Stromal cell of bone marrow (primary cell): ENCODE results near the gene LIPM.

Source experiments
- DNase-seq: peaks from one replicate; pipeline ENCODE4 v3.0.0-alpha.2; 2012; ENCODE audit warnings: low read depth

Gene LIPM

DNA sequence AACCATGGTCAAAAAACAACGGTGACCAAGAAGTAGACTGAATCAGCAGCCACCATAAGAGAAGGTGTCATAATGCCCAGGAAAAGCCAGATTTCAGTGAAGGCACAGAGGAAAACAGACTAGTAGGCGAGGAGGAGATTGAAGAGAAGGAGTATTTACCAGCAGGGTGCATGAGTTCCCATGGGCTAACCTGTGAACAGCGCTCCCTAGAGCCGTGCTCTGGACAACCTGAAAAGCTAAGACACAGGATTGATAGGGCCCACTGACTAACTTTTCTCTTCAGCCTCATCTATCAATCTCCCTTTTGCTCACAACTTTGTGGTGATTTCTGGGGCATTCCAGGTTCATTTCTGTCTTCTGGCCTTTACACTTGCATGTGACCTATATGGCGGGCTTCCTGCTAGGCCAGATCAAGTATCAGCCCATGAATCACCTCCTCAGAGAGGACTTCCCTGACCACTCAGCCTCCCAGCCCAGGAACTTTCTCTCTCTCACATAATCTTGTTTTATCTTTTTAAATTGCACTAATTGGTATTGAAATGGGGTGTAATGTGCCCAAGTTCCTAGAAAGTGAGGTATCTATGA is 36.3 kb downstream of the LIPM start:
- DNase-seq, result no peak

DNA sequence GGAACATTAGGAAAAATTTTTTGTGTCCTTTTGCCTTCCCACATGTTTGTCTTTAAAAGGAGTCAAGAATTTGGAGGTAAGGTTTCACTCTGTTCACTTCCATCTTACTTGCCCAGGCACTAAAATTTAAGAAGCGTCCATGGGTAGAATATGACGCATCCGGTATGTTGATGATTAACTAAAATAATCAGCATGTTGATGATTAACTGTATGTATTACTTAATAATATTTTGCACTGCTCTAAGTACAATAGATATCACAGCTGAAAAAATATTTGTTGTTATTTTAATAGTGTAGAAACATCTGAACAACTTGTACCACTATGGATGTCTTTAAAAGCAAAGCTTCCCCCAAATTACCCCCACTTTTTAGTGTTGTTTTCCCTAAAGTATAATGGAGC is 37.6 kb downstream of the LIPM start:
- DNase-seq, result no peak

DNA sequence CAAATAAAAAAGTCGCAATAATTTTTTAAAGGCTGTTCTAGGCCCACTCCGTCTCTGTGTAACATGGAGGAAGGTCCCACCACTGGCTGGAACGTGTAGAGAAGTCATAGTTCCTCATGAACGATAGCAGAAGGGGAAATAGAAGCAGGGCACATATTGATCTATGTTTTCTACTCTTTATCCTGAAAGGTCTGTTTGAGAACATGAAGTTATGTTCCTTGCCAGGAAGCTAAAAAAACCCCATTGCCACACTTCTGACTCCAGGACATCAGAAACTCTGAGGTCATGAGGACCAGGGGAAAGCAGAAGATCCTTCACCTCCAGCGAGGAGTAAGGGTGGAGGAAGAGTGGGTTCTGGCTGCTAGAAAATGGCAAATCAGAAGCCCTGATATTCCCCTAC is 38.4 kb downstream of the LIPM start:
- DNase-seq, result no peak

DNA sequence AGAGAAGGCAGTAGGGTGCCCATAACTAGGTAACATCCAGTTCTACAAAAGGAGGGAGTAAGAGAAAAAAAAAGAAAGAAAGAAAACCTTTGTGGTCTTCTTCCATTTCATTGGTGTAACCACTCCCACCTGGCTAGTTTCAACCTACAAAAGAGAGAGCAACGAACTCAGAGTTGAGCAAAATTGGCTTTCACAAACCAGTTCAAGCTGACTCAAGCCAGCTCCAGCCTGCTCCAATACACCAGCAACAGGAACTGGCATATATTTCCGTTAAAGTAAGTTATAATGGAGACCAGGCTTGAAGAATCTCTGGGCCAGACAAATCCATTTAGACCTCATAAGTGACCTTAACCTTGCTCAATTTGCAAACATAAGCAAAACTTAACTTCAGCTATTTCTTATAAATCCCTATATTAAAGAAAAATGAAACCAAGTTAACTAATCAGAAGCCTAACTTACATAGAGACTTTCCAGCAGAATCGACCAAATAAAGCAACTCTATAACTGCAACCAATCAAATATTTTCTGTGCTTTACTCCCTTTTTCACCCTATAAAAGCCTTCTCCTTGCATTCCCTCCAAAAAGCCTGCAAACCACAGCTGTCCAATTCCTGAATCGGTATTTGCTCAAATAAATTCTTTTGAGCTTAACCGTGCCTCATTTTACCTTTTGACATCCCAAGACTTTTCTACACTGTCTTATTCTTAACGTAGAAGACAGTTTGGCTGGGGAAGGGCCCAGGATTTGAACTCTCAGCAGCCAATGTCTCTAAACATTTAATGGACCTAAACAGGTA is 39.0 kb downstream of the LIPM start:
- no peak for DNase-seq

DNA sequence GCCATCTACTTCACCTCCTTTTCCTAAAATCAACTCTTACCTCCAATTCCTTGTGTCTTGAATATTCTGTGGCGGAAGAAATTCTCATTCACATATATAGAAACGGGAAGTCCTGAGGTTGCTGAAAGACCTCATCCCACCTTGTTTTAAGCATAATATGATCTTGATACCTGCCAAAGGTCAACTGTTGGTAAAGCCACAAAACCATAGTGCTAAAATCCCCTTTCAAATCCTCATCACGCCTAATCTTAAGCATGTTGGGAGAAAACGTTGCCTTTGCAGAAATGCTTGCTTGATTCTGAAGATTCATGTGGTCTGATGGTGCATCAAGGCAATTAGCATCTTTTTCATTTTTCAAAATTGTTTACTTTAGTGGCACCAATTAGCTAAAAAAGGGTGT is 40.6 kb downstream of the LIPM start:
- no peak for DNase-seq

DNA sequence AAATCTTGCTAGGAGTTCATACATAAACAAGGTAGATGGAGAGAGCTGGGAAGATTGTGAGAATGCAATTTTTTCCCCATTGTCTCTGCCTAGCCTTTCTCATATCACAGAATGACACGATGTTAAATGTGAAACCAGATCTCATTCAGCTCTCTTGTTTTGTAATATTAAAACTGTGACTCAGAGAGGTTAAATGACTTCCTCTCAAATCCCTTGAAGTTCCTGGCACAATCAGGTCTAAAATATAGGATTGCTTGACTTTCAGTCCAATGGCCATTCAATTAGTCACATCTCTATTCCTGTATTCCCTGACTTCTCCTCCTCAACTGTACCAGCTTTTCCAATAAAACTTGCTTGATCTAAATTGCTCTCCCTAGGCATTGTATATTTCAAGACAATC is 46.0 kb downstream of the LIPM start:
- DNase-seq, result peak; percentile 74

DNA sequence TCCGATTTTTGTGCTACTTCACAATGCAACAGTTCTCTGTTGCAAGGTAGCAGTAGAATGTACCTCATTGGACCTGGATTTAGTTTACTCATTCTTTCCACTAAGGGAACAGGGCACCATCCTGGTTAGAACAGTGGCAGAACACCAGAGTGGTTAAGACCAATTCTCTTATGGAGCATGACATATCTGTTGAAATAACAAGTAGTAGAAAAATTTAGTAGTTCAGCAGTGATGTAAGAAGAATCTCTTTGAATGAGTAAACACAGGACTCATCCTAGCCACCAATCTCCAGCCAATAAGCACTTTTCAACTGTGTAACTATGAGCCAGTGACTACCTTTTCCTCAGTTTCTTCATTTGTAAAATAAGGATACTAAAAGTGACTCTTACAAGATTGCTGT is 46.7 kb downstream of the LIPM start:
- DNase-seq, result peak; percentile 45

DNA sequence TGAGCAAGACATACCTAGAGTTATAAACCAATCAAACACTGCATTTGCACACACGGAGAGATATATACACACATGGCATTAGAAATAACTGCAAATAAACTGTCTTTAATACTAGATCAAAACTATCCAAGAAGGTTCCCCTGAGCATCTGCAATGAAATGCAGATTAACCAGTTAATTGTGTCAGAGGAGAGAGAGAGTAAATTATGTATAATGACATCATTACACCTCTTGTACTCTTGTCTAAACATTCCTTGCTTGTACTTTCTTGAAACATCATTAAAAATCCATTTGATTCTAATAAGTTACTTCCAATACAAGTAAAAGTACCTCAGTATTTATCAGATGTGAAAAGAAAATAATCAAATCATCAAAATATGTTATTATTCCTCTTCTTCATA is 48.2 kb downstream of the LIPM start:
- no peak for DNase-seq

DNA sequence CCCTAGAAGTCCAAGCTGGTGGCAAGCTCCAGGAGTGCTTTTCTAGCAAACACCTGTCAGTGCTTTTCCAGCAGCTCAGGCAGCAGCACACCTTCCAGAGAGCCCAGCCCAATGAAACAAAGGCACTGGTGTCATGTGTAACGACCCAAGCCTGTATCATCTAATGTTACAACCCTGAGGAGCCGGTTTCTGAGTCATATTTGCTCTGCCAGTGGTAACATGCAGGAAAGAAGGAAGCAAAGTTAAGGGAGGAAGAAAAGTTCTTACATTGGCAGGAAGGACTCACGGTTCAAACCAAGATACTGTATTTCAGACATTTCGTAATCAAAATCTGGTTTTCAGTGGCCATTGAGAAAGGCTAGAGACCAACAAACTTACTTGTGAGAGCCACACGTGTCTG is 49.2 kb downstream of the LIPM start, which contains the start of gene ANKRD22:
Gene ANKRD22 (minus strand): TSS at position 139 of the 400 bp plus-strand sequence. CDS start 237 bp downstream, outside the sequence.
- DNase-seq, result peak; percentile 58

DNA sequence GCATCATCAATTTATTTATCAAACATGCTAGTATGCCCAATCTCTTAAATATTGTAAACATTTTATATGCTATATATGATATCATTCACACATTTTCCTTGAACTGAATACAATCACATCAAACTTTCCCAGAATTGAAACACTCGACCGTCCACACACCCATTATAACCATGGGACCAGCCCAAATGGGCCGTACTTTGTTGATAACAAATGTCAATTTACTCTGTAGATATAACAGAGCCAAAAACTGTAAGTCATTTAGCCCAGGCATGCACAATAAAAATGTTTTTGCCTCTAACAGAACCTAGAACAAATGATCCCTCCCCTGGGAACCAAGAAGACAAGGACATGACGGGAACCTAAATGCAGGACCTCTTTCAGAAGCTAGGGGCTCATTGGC is 49.8 kb downstream of the LIPM start:
- DNase-seq, result no peak

DNA sequence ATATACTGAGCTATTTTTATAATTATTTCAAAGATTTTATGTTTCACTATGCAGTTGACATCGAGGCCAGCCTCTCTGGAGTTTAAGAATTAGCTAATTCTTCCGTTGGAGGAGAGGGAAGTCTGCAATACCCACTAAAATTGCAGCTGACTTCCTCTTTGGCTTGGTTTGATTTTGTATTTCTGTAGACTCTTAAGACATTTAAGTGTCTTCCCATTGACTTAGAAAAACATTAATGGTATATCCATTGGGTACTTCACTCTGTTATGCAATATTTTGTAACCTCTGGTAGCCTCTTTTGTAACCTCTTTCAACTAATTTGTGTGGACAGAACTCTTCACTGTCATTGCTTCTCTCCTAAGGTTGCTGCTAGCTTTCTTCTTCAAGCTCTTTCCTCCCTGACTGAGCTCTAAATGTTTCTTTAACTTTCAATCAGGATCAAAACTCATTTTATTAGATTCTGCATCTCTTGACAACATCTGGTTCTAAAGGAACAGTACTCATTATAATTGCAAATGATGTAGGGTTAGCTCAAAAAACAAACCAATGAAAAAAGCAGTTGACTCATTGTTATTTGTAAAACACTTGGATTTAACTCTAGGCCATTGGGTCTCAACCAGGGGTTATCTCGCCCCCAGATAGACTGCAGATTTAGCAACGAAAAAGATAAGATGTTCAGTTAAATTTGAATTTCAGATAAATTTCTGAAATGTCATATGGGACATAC is 50.8 kb downstream of the LIPM start:
- no peak for DNase-seq

DNA sequence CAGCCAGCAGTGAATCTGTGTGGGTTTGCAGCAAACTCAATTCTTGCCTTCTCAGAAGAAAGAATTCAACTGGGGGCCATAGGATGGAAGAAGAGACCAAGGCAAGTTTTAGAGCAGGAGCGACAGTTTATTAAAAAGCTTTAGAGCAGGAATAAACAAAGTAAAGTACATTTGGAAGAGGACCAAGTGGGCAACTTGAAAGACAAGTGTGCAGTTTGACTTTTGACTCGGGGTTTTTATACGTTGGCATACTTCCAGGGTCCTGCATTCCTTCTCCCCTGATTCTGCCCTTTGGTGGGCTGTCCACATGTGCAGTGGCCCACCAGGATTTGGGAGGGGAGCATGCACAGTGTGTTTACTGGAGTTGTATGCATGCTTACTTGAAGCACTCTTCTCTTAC is 52.2 kb downstream of the LIPM start:
- no peak for DNase-seq

DNA sequence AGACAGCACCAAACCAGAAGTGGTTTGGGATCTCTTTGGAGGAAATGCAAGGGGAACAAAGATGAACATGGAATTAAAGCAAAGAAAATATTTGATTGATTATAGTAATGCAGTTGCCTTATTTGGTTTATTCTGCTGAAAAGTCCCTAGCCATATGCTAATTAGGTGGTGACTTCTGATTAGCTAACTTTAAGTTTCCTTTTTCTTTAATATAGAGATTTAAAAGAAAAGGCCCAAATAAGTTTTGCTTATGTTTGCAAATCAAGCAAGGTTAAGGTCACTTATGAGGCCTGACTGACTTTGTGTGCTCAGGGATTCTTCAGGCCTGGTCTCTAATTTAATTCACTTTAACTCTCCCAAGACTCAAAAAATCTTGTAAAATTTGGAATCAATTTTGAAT is 55.3 kb downstream of the LIPM start:
- no peak for DNase-seq

DNA sequence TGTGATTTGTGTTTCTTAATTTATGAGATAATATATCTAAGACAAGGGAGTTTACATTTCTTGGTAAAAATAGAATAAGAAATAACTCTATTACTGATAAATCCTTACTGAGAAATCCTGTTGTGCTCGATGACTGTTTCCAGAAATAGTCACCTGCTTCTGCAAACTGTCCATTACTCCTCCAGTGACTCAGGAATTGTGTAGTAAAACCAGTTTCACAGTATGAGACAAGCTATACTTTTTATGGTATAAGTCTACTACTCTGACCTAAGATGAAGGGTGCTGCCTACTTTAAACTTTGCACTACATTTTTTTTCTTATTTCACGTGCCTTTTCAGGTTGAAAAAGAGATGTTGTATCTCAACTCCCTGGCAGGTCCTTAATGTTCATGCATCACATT is 56.0 kb downstream of the LIPM start:
- no peak for DNase-seq

DNA sequence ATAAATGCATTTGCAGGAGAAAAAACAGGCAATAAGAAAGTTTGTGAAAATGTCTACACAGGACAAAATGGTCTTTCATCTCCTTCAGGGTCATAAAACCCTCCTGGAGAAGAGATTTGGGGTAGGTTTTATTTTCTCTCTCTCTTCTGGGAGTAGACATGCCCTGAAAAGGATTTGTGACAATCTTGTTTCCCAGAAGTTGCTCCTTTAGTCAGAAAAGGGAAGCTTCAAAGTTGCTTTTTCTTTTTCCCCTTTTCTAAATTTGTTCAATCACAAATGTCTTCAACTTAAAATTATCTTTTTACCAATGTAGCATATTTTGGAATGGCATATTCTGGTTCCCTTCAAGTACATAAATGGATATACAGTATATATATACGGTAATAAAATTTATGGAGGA is 58.5 kb downstream of the LIPM start:
- DNase-seq, result no peak

DNA sequence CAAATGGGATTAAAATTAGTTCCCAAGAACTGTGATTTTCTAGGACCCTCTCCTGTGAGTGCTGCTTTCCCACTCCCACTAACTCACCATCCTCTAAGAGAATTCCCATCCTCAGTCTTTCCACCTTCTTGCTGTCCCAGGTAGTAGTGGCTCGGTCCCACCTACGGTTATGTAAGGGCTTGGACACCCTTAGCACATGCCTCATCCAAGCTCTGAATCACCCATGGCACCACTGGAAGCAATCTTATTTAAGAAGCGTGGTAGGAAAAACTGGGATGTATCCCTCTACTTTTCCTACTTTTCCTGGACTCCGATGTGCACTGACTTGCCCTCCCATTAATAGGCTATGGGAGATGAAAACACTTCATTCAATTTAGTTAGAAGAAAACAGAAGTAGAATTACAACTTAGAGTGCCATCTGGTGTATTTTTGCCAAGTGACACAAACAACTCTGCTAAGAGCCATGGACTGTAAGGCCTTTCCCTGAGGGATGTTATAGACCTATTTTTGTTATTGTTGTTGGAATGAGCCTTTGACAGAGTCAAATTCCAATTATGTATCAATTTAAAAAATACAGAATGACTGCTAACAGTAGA is 62.8 kb downstream of the LIPM start:
- no peak for DNase-seq

DNA sequence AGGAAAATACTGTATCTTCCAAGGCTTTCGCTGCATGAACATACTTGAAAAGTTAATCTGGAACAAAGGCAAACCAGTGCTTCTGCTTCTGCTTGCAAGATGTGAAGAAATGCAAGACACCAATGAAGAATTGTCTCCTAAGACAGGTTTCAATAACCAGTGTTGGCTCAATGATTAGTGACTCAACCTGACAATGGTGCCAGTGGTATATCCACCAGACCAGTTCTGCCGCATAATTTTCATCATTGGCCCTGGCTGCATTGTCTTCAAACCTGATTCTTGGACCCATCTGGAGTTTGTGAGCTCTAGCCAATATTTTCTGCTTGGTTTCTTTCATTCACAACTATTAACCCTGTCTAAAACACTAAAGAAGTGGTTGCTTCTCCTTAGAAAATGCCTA is 63.9 kb downstream of the LIPM start:
- DNase-seq, result no peak

DNA sequence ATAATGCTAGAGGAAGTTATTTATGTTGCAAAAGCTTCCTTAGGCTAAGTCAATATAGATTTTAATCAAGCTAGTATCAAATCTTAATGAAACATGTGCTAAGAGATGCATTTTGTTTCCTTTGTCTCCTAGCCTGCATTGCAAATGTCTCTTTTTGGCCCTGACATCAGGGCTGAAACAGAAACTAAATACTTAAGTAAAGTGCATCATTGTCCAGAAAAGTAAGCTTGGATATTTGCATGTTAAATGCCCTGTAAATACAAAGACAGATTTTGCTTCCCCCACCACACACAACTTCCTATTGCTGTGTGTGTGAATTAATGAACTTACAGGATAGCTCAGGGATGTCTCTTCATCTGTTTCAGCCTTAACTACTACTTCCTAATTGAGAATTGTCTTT is 67.6 kb downstream of the LIPM start:
- DNase-seq, result no peak
